ENCODE results near the gene COX5A. TPM values are rescaled to one million over a fixed set of nuclear protein-coding genes. Genes with fewer than 3 reads are reported as not detected.

COX5A gene
- total and polyA plus RNA-seq, 2 of the 13 experiments (the other 11 are each of a cell fraction or from before 2014, with no cell fraction given) = 158 to 218 TPM

DNA sequence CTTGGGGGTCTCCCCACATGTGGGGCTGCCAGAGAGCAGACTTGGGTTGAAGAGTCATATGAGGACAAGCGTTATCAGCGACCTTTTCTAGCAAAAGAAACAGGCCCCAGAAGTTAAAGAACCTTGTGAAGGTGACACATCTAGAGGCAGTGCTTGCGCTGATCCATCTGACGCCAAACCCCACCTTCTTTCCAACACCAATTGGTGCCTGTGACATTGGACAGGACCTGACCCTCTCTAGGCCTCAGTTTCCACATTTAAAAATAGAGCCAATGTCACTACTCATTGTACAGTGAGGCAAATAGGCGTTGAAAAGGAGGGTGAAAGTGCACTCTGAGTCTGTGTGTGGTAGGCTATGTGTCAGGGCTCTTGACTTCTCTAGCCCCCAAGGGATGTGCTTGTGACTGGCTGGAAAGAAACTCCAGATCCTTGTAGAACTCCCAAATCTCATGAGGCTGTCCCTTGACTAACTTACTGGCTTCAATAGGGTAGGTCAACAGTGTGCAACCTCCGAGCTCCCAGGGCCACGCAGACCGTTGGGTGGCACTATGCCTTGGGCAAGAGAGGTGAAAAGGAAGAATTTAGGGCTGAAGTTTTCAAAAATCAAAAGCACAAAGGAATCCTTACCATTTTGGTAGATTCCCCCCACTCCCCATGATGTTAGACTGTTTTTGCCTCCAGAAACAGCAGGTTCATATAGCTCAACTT lies 30.6 kb downstream of the COX5A start:
- ChIA-PET POLR2A (interaction anchor here (0.6 to 2.5 kb wide), 21 partner anchors 8 to 138 kb away, joined by 3 to 28 read pairs (median 4); partner anchors contain the start of genes COX5A, MPI, PPCDC and SCAMP5), CTCF (ENCODE audit: low intra/inter-chr PET ratio, low total read pairs) (no interaction called here)
- Histone ChIP-seq H3K27ac (ENCODE audit: extremely low read length, insufficient read depth, low read length) (peak overlapping the region; percentile 76), H4K20me1 (ENCODE audit: insufficient read depth, low read length) (no peaks in the 10 kb centered on the region), H3K27me3 (ENCODE audit: control insufficient read depth in 1 of 2, insufficient read depth in 2 of 2, low read length in 2 of 2) (no peaks in the 10 kb centered on the region; a peak in 1 of 5 replicates), H3K9ac (ENCODE audit: insufficient read depth, low read depth, low read length) (peak overlapping the region; percentile 77), H3K4me3 (replicated peaks in 1 of 3; ENCODE audit: insufficient read depth in 1 of 3, low read depth in 2 of 3, low read length in 3 of 3) (peak overlapping the region; percentile 85 to 91 (median 88)), H3K4me2 (ENCODE audit: low read depth, low read length) (peak overlapping the region; percentile 93), H3K9me3 (ENCODE audit: low read length) (no peaks in the 10 kb centered on the region), H3K79me2 (ENCODE audit: insufficient read depth, low read length) (peaks cover 16% of the 10 kb centered on the region), H3K4me1 (ENCODE audit: insufficient read depth, low read length) (peaks cover 27% of the 10 kb centered on the region), H3K36me3 (replicated peaks in 1 of 2; ENCODE audit: control insufficient read depth in 1 of 2, insufficient read depth in 2 of 2, low read length in 2 of 2) (peaks cover 11 to 30% of the 10 kb centered on the region in 2 experiments), H2AFZ (ENCODE audit: low read length) (peak overlapping the region; percentile 33)
- intact Hi-C loops (cut with micrococcal nuclease; ENCODE audit: unreplicated experiment) = loop anchor here (5.0 kb wide), 1 partner anchor 45 kb away; no protein-coding TSS in a partner anchor
- FAIRE-seq (no peak), DNase-seq (ENCODE audit: low spot score) (no peak), ATAC-seq (peak; percentile 43)
- in situ Hi-C loops (cut with HindIII; ENCODE audit: extremely low pct_ligation_motif_present, low pct_unique_long_range_greater_than_20kb) = no loop called here
- TSS peak; percentile 79 for BruUV-seq (replicated peaks)
- WGBS (ENCODE audit: low lambda C conversion rate) = 35% methylated on average over 8 of the region's 8 CpGs
- TF ChIP-seq ZNF879 (CRISPR knock-in tag; IDR thresholded peaks at IDR 0.05) (0 out of 2 replicates have a peak, but pooled peaks have one; percentile 36), NAIF1 (CRISPR knock-in tag; IDR thresholded peaks at IDR 0.05; ENCODE audit: borderline replicate concordance) (no peak), EHMT2 (IDR thresholded peaks at IDR 0.05; ENCODE audit: borderline replicate concordance, low read depth, low read length) (no peak), GATAD2A (CRISPR knock-in tag; IDR thresholded peaks at IDR 0.05) (no peak), EZH2 (conservative IDR thresholded peaks at IDR 0.05; ENCODE audit: low read depth, low read length) (no peak), THYN1 (CRISPR knock-in tag; IDR thresholded peaks at IDR 0.05; ENCODE audit: borderline replicate concordance, low read depth) (no peak), MAFF (IDR thresholded peaks at IDR 0.05; ENCODE audit: low read depth, low read length) (no peak), PRPF4 (IDR thresholded peaks at IDR 0.05; ENCODE audit: low read depth, low read length, poor library complexity, severe bottlenecking) (no peak), KDM5A (IDR thresholded peaks at IDR 0.05; ENCODE audit: borderline replicate concordance, low read length) (0 out of 2 replicates have a peak, but pooled peaks have one; percentile 18), PPARG (CRISPR knock-in tag; conservative IDR thresholded peaks at IDR 0.05) (no peak)
- TF ChIP-seq, protein P1, sequence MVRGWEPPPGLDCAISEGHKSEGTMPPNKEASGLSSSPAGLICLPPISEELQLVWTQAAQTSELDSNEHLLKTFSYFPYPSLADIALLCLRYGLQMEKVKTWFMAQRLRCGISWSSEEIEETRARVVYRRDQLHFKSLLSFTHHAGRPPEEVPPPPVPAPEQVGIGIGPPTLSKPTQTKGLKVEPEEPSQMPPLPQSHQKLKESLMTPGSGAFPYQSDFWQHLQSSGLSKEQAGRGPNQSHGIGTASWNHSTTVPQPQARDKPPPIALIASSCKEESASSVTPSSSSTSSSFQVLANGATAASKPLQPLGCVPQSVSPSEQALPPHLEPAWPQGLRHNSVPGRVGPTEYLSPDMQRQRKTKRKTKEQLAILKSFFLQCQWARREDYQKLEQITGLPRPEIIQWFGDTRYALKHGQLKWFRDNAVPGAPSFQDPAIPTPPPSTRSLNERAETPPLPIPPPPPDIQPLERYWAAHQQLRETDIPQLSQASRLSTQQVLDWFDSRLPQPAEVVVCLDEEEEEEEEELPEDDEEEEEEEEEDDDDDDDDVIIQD (CRISPR knock-in tag; IDR thresholded peaks at IDR 0.05; ENCODE audit: low read depth) = no peak
- TF ChIP-seq, protein P2, sequence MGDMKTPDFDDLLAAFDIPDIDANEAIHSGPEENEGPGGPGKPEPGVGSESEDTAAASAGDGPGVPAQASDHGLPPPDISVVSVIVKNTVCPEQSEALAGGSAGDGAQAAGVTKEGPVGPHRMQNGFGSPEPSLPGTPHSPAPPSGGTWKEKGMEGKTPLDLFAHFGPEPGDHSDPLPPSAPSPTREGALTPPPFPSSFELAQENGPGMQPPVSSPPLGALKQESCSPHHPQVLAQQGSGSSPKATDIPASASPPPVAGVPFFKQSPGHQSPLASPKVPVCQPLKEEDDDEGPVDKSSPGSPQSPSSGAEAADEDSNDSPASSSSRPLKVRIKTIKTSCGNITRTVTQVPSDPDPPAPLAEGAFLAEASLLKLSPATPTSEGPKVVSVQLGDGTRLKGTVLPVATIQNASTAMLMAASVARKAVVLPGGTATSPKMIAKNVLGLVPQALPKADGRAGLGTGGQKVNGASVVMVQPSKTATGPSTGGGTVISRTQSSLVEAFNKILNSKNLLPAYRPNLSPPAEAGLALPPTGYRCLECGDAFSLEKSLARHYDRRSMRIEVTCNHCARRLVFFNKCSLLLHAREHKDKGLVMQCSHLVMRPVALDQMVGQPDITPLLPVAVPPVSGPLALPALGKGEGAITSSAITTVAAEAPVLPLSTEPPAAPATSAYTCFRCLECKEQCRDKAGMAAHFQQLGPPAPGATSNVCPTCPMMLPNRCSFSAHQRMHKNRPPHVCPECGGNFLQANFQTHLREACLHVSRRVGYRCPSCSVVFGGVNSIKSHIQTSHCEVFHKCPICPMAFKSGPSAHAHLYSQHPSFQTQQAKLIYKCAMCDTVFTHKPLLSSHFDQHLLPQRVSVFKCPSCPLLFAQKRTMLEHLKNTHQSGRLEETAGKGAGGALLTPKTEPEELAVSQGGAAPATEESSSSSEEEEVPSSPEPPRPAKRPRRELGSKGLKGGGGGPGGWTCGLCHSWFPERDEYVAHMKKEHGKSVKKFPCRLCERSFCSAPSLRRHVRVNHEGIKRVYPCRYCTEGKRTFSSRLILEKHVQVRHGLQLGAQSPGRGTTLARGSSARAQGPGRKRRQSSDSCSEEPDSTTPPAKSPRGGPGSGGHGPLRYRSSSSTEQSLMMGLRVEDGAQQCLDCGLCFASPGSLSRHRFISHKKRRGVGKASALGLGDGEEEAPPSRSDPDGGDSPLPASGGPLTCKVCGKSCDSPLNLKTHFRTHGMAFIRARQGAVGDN (CRISPR knock-in tag; IDR thresholded peaks at IDR 0.05) = peak; percentile 24; the same call in 1 of the 2 replicates

Measured in HepG2 (cell line).